GM12873 (cell line): ENCODE results near the gene POMP.

Experiments used
- TF ChIP-seq, protein P1 (sequence below): IDR thresholded peaks from 2 replicates; pipeline ENCODE4 v1.5.1; 2012; ENCODE audit warnings: low read depth, mild to moderate bottlenecking, moderate library complexity, low read length, control low read depth; ENCODE audit not compliant: insufficient read depth; ENCODE audit errors: missing control alignments

The POMP gene

DNA sequence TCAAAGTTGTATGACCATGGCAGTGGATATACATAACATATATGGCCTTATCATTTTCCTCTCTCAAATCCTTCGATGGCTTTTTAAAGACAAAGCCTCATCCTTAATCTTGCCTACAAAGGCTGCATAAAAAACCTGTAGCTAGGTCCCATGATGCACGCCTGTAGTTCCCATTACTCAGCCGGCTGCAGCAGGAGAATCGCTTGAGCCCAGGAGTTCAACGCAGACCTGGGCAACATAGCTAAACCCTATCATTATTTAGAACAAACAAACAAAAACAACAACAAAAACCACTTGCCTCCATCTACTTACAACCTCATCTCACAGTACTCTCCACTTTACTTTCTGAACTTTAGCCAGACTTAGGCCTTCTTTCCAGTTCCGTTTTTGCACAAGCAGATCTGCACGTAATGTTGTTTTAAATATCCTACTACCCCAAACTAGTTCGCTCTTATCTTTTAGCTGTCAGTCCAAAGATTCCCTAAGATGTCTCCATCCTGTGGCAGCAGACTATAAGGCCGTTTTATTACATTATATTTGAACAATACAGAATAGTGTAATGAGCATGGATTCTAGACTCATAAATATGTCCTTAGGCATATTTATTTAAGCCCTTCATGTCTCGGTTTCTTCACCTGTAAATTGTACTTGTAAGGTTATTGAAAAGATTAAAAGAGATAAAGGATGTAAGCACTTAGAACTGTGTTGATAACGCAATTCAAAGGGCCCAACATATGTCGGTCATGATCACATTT lies 969 bp upstream of the POMP start:
- TF ChIP-seq, protein P1, sequence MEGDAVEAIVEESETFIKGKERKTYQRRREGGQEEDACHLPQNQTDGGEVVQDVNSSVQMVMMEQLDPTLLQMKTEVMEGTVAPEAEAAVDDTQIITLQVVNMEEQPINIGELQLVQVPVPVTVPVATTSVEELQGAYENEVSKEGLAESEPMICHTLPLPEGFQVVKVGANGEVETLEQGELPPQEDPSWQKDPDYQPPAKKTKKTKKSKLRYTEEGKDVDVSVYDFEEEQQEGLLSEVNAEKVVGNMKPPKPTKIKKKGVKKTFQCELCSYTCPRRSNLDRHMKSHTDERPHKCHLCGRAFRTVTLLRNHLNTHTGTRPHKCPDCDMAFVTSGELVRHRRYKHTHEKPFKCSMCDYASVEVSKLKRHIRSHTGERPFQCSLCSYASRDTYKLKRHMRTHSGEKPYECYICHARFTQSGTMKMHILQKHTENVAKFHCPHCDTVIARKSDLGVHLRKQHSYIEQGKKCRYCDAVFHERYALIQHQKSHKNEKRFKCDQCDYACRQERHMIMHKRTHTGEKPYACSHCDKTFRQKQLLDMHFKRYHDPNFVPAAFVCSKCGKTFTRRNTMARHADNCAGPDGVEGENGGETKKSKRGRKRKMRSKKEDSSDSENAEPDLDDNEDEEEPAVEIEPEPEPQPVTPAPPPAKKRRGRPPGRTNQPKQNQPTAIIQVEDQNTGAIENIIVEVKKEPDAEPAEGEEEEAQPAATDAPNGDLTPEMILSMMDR, result peak; percentile 18

DNA sequence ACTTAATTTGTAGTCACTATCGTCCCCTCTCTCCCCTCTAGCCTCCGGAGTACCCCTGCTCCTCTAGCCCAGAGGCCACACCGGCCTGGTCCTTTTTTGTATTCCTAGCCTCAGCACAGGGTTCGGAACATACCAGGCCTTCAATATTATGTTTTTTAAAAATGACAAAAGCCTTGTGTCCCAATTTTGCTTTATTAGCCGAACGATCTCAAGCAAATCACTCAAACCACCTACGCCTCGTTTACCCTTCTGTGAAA lies 463 bp upstream of the POMP start:
- TF ChIP-seq, protein P1, result no peak

- TF ChIP-seq, protein P1, result no peak
Measured at GRCh38 chr13:28659621-28659970, 666 bp downstream of the POMP start.

DNA sequence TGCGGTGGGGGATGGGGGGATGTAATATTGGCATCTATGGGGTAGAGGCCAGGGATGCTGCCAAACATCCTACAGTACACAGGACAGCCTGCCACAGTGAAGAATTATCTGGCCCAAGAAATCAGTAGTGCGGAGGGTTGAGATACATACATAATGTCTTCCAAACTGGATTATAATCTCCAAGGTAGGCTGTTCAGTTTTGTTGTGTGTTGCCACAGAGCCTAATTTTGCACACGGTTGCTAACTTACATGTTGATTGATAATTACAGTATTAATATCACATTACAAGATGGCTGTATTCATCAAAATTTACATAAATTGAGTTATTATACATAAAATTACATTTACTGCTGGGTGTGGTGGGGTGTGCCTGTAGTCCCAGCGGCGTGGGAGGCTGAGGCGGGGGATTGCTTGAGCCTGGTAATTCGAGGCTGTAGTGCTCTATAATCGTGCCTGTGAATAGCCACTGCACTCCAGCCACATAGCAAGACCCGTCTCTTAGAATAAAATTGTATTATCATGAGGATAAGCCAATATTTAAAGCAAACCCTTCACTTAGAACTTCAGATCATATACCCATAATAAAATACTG lies 8.1 kb downstream of the POMP start:
- TF ChIP-seq, protein P1, result no peak

DNA sequence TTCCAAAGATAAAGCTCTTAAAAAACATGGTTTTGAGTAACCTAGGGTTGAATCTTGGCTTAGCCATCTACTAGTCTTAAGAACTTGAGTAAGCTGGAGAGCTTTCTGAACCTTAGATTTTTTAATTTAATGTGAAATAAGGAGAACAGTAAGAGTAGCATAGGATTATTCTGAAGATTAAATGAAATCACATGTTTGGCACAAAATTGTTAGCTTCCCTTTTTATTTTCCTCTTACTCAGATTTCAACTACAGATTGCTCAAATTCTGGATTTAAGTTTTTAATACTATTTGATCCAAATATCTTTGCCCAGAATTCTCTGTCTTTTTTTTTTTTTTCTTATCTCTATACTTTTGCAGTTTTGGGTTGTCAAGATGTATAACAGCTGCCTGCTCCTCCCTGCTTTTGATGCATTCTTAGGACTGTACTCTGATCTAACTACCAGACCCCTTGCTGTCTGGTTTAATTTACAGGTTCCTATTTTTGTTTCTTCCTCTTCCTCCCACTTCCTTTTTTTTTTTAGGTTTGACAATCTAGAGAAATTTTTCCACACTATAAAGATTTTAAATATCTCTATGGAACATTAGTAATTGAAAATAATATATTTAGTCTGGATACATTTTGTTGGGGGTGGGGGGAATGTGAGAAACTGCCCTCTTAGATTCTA lies 12.3 kb downstream of the POMP start:
- TF ChIP-seq, protein P1, result no peak

DNA sequence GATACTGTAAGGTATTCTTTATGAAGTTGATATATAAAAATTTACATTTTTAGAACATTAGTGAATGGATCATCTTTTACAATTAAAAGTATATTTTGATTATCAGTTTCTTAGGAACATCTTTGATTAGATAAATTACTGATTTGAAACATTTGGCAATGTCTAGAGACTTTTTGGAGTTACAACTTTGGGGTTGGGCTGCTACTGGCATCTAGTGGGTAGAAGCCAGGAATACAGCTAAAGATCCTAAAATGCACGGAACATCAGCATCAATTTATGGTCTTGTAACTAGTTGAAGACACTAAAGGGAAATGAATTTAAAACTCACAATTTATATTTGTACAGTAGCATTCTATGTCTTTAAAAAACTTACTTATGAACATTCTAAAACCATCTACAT lies 19.9 kb downstream of the POMP start:
- TF ChIP-seq, protein P1, result peak; percentile 12

GRCh38 chr13:28679628-28680027 lies 20.7 kb downstream of the POMP start:
- TF ChIP-seq, protein P1, result no peak
